Breast epithelium (tissue), 4 donors: ENCODE data around the gene HPCAL1. TPM values are rescaled to one million over a fixed set of nuclear protein-coding genes. Genes with fewer than 3 reads are reported as not detected.

Source experiments
- DNase-seq, 2 donors: peaks; one replicate each; pipeline ENCODE4 v3.0.0-alpha.2; 2019; ENCODE audit warnings: low spot score in 2 of 2
- H3K27ac ChIP-seq, 2 donors: fragments of 200-600 bp; sonication (generic) in 1 of 2; one replicate each; pipeline ENCODE4 v1.5.1; 2016 to 2019; ENCODE audit warnings: mild to moderate bottlenecking in 1 of 2
- H3K27me3 ChIP-seq, 2 donors: fragments of 200-600 bp; sonication (generic) in 1 of 2; one replicate each; pipeline versions ENCODE4 v1.5.1 to v1.6.0; 2017 to 2019; ENCODE audit warnings: control low read depth in 1 of 2, mild to moderate bottlenecking in 1 of 2
- H3K36me3 ChIP-seq: fragments of 200-600 bp; one replicate; pipeline ENCODE4 v1.5.1; 2019
- H3K4me1 ChIP-seq, 2 donors: fragments of 200-600 bp; sonication (generic); one replicate each; pipeline ENCODE4 v1.5.1; 2016 to 2019; ENCODE audit warnings: control low read depth in 1 of 2
- H3K4me3 ChIP-seq, 3 donors: fragments of 200-600 bp; sonication (generic); 1 replicate in 2 of 3; 2 replicates in 1 of 3; pipeline ENCODE4 v1.5.1; 2016 to 2019; ENCODE audit warnings: mild to moderate bottlenecking in 3 of 3, moderate library complexity in 2 of 3
- H3K9me3 ChIP-seq, 2 donors: fragments of 200-600 bp; sonication (generic) in 1 of 2; one replicate each; pipeline ENCODE4 v1.5.1; 2016 to 2019; ENCODE audit warnings: control low read depth in 1 of 2
- CTCF ChIP-seq, 3 donors: fragments of 450-650 bp; IDR thresholded peaks; one replicate each; pipeline ENCODE4 v1.5.1; 2016 to 2017; ENCODE audit warnings: antibody characterized with exemption in 3 of 3, mild to moderate bottlenecking in 3 of 3, moderate library complexity in 3 of 3
- POLR2A ChIP-seq: fragments of 450-650 bp; IDR thresholded peaks from one replicate; pipeline ENCODE4 v1.6.1; 2016; ENCODE audit warnings: antibody characterized with exemption, mild to moderate bottlenecking, moderate library complexity
- POLR2AphosphoS5 ChIP-seq, 3 donors: sonication (generic); formaldehyde crosslinking; IDR thresholded peaks; one replicate each; pipeline ENCODE4 v1.6.1; 2017; ENCODE audit warnings: antibody characterized with exemption in 3 of 3
- intact Hi-C: fragments of 100-400 bp; cut with DNase I; formaldehyde crosslinking; loops from one replicate; pipeline ENCODE4 v1.15.1; 2023; ENCODE audit warnings: low total_unique reads
- total RNA-seq, 3 donors: library from RNA; depleted of rRNA; stranded (reverse); fragments of >200 nt; gene quantifications; one replicate each; pipeline ENCODE4 v1.1.0, GENCODE V29; 2016

The HPCAL1 gene
- total RNA-seq, 3 donors from 2014 or later, result 38.6 to 41.9 (median 41.6) TPM

- intact Hi-C loops, result no loop called here
- no peaks in the 10 kb centered on the region for H3K4me1 ChIP-seq
- no peaks in the 10 kb centered on the region for H3K27me3 ChIP-seq
- no peak for TF ChIP-seq CTCF (IDR thresholded peaks at IDR 0.05)
- TF ChIP-seq POLR2A, result no peak
- no peak for TF ChIP-seq POLR2AphosphoS5 (IDR thresholded peaks at IDR 0.05)
- no peak overlapping the region for H3K4me3 ChIP-seq
- no peaks in the 10 kb centered on the region for H3K9me3 ChIP-seq
- DNase-seq, result no peak
- no peak overlapping the region for H3K27ac ChIP-seq
- H3K36me3 ChIP-seq, result no peaks in the 10 kb centered on the region
Observed at GRCh38 chr2:10317646-10318045, 14.9 kb downstream of the HPCAL1 start.

GRCh38 chr2:10318345-10318744, 15.6 kb downstream of the HPCAL1 start:
- no peaks in the 10 kb centered on the region for H3K9me3 ChIP-seq
- H3K36me3 ChIP-seq, result no peaks in the 10 kb centered on the region
- DNase-seq, result no peak
- intact Hi-C loops, result no loop called here
- H3K27me3 ChIP-seq, result no peaks in the 10 kb centered on the region
- H3K4me3 ChIP-seq, result no peak overlapping the region
- H3K27ac ChIP-seq, result no peak overlapping the region
- no peaks in the 10 kb centered on the region for H3K4me1 ChIP-seq
- TF ChIP-seq POLR2A (no peak), POLR2AphosphoS5 (IDR thresholded peaks at IDR 0.05) (no peak), CTCF (IDR thresholded peaks at IDR 0.05) (no peak)

GRCh38 chr2:10319892-10320574, 17.3 kb downstream of the HPCAL1 start:
- intact Hi-C loops, result no loop called here
- Histone ChIP-seq H3K36me3 (no peaks in the 10 kb centered on the region), H3K4me3 (no peak overlapping the region), H3K27me3 (no peaks in the 10 kb centered on the region), H3K9me3 (no peaks in the 10 kb centered on the region), H3K27ac (no peak overlapping the region), H3K4me1 (no peaks in the 10 kb centered on the region)
- no peak for TF ChIP-seq POLR2A
- TF ChIP-seq POLR2AphosphoS5 (IDR thresholded peaks at IDR 0.05), result no peak
- TF ChIP-seq CTCF (IDR thresholded peaks at IDR 0.05), result no peak
- no peak for DNase-seq

- TF ChIP-seq POLR2AphosphoS5 (IDR thresholded peaks at IDR 0.05) (no peak), POLR2A (no peak), CTCF (IDR thresholded peaks at IDR 0.05) (no peak)
Observed at GRCh38 chr2:10320575-10320931, 17.8 kb downstream of the HPCAL1 start.

GRCh38 chr2:10320933-10321332, 18.2 kb downstream of the HPCAL1 start:
- Histone ChIP-seq H3K27ac (no peak overlapping the region), H3K27me3 (no peaks in the 10 kb centered on the region), H3K9me3 (no peaks in the 10 kb centered on the region), H3K4me1 (no peaks in the 10 kb centered on the region), H3K36me3 (no peaks in the 10 kb centered on the region), H3K4me3 (no peak overlapping the region)
- intact Hi-C loops, result no loop called here
- TF ChIP-seq POLR2A (no peak), CTCF (IDR thresholded peaks at IDR 0.05) (no peak), POLR2AphosphoS5 (IDR thresholded peaks at IDR 0.05) (no peak)
- DNase-seq, result no peak

More at GRCh38 chr2:10320575-10320931, 17.8 kb downstream of the HPCAL1 start:
- Histone ChIP-seq H3K36me3 (no peaks in the 10 kb centered on the region), H3K27ac (no peak overlapping the region), H3K4me1 (no peaks in the 10 kb centered on the region), H3K4me3 (no peak overlapping the region), H3K27me3 (no peaks in the 10 kb centered on the region), H3K9me3 (no peaks in the 10 kb centered on the region)
- no peak for DNase-seq
- intact Hi-C loops, result no loop called here
